ENCODE results near the gene GNPDA1. TPM values are rescaled to one million over a fixed set of nuclear protein-coding genes. Genes with fewer than 3 reads are reported as not detected.

The GNPDA1 gene
- total and polyA plus RNA-seq, 8 donors: 4.1 to 15.5 (median 8.4) TPM

DNA sequence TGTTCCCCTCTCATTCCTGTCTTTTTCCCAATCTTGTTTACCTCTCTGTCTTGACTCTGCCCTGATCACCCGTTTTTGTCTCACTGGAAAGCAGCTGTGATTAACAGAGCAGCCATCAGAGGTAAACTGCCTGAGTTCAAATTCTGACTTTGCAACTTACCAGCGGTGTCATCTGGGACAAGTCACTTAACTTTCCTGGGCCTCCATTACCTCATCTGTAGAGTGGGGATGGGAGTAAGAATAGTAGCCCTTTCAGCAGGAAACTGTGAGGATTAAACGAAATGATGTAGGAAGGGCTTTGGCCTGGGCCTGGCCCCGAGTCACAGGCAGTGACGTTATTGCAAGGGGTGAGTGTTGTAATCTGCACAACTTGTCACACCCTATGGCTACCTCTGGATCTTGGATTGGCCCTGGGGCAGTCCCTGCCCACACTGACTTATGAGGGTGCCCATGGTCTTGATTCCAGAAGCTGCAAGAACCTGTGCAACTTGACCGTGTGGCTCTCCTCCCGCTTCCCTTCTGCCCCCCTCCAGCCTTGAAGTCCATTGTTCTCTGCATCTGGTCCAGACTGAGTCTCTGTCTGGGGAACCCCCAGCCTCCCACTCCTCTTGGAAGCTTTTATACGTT lies 54.2 kb downstream of the GNPDA1 start:
- Histone ChIP-seq H3K27ac (no peak overlapping the region), H3K27me3 (no peaks in the 10 kb centered on the region), H3K4me3 (no peak overlapping the region), H3K4me1 (peaks cover 0 to 3% (median 0%) of the 10 kb centered on the region in 3 donors), H3K36me3 (no peaks in the 10 kb centered on the region), H3K9me3 (no peaks in the 10 kb centered on the region)
- FAIRE-seq (no peak), ATAC-seq (peak in 1 of 4 donors; percentile 17), DNase-seq (no peak)
- intact Hi-C loops (cut with DNase I): loop anchor here in 2 of 3 donors (5.0 to 10.0 kb wide), 3 partner anchors 74 to 271 kb away; no protein-coding TSS in a partner anchor
- WGBS, 2 donors: 58 to 68% methylated on average over 8 of the region's 8 CpGs
- TF ChIP-seq, protein P1, sequence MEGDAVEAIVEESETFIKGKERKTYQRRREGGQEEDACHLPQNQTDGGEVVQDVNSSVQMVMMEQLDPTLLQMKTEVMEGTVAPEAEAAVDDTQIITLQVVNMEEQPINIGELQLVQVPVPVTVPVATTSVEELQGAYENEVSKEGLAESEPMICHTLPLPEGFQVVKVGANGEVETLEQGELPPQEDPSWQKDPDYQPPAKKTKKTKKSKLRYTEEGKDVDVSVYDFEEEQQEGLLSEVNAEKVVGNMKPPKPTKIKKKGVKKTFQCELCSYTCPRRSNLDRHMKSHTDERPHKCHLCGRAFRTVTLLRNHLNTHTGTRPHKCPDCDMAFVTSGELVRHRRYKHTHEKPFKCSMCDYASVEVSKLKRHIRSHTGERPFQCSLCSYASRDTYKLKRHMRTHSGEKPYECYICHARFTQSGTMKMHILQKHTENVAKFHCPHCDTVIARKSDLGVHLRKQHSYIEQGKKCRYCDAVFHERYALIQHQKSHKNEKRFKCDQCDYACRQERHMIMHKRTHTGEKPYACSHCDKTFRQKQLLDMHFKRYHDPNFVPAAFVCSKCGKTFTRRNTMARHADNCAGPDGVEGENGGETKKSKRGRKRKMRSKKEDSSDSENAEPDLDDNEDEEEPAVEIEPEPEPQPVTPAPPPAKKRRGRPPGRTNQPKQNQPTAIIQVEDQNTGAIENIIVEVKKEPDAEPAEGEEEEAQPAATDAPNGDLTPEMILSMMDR (IDR thresholded peaks at IDR 0.05): no peak

DNA sequence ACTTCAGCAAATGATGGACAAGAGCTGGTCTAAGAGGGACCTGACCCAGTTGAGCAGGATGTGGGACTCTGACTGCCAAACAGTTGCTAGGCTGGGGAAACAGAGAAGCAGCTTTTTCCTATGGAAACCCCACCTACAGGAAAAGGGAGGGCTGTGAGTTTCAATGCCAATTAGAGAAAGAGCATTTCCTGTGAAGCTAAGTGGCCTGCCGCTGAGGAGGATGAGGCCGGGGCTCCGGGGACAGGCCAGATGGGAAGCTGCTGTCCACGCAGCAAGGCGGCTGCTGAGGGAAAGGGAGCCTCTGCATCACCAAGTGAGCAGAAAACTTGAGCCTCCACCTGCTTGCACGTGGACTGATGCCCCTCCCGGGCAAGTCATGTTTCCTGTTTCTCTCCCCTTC lies 54.7 kb downstream of the GNPDA1 start, which contains the start of gene PCDH12:
PCDH12 (minus strand) TSS at position 90 of the 400 bp plus-strand sequence. CDS start 351 bp downstream, outside the sequence.
- intact Hi-C loops (cut with DNase I): loop anchor here in 2 of 3 donors (5.0 to 10.0 kb wide), 3 partner anchors 73 to 271 kb away; no protein-coding TSS in a partner anchor
- peaks cover 0 to 3% (median 0%) of the 10 kb centered on the region in 3 donors for H3K4me1 ChIP-seq
- 43 to 56% methylated on average over 7 of the region's 7 CpGs for WGBS, 2 donors

DNA sequence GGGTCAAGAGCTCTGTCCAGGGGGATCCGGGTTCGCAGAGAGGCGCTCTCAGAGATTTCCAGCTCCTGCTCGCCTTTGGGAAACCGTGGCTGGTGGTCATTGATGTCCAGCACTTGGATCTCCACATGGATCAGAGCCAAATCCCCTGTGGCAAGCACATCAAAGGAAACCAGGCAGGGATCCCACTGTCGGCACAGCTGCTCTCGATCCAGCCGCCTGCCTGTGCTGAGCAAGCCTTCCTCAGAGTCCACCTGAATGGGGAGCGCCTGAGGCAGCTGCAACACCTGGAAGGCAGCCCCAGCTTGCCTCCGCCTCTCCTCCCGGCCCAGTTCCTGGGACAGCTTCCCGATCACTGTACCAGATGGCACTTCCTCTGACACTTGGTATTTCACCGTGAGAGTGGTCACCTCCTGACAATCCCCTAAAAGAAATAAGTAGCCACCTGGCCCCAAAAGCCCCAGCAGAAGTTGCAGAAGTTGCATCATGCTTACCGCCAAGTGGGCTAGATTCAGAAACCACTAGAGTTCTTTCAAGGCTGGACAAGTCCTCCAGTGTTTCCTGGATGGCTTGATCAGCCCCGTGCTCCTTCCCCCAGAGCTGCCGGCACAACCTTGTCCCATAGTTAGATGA lies 55.3 kb downstream of the GNPDA1 start:
- Histone ChIP-seq H3K27ac (no peak overlapping the region), H3K9me3 (no peaks in the 10 kb centered on the region), H3K4me1 (peaks cover 0 to 3% (median 0%) of the 10 kb centered on the region in 3 donors), H3K36me3 (no peaks in the 10 kb centered on the region), H3K4me3 (peak overlapping the region in 1 of 4 donors; percentile 12), H3K27me3 (no peaks in the 10 kb centered on the region)
- TF ChIP-seq, protein P1 (IDR thresholded peaks at IDR 0.05): no peak
- ATAC-seq (no peak), DNase-seq (no peak), FAIRE-seq (no peak)
- intact Hi-C loops (cut with DNase I): loop anchor here in 2 of 3 donors (5.0 to 10.0 kb wide), 3 partner anchors 73 to 270 kb away; no protein-coding TSS in a partner anchor
- 61 to 66% methylated on average over 16 of the region's 16 CpGs for WGBS, 2 donors

More for the DNA sequence above, 54.7 kb downstream of the GNPDA1 start, which contains the start of gene PCDH12:
- TF ChIP-seq, protein P1 (IDR thresholded peaks at IDR 0.05): no peak
- Histone ChIP-seq H3K4me3 (peak within 1 kb of the TSS in 1 of 4 donors; percentile 12), H3K27ac (no peak within 1 kb of the TSS), H3K9me3 (no peaks in the 10 kb centered on the region), H3K36me3 (no peaks in the 10 kb centered on the region), H3K27me3 (no peaks in the 10 kb centered on the region)
- ATAC-seq (peak in 1 of 4 donors; percentile 22), FAIRE-seq (no peak), DNase-seq (no peak)

DNA sequence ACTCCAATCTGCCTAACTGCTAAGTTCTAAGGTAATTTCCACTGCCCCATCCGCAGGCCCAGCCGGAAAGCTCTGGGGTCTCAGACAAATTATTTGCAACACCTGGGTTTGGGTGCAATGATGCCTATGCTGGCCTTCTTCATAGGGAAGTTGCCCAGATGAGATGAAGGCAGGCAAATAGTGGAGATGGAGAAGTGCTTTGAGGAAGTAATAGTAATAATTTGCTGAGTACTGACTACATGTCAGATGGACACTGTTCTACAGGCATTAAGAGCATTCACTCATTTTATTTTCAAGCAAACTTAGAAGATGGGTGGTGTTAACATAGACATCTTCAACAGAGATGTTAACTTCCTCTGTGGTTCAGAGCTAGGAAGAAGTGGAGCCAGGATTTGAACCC lies 58.6 kb downstream of the GNPDA1 start:
- Histone ChIP-seq H3K27me3 (no peaks in the 10 kb centered on the region), H3K4me3 (no peak overlapping the region), H3K36me3 (no peaks in the 10 kb centered on the region), H3K9me3 (no peaks in the 10 kb centered on the region), H3K27ac (no peak overlapping the region), H3K4me1 (no peaks in the 10 kb centered on the region)
- FAIRE-seq (no peak), ATAC-seq (peak in 1 of 4 donors; percentile 51), DNase-seq (no peak)
- intact Hi-C loops (cut with DNase I): loop anchor here in 1 of 3 donors (10.0 kb wide), 1 partner anchor 69 kb away; no protein-coding TSS in a partner anchor
- TF ChIP-seq, protein P1 (IDR thresholded peaks at IDR 0.05): no peak
- WGBS, 2 donors: 93 to 94% methylated on average over 2 of the region's 2 CpGs

Measured in pancreas (tissue), 10 donors.